HCT116 (cell line): Measurements from ENCODE around the gene PALMD. TPM values are rescaled to one million over a fixed set of nuclear protein-coding genes. Genes with fewer than 3 reads are reported as not detected.

Experiments used
- ATAC-seq: fragments of 200-7000 bp; cut with Tn5 transposase; 2 replicates; pipeline ENCODE4 v1.9.1; 2020; ENCODE audit warnings: mild to moderate bottlenecking, moderate library complexity
- BruUV-seq: library from RNA; stranded (reverse); fragments of 400-500 nt; replicated peaks from 2 replicates; lab custom pipeline; 2021; lab: Mats Ljungman, UMichigan
- CTCF ChIA-PET: fragments of 300-600 bp; sonication (Branson Sonifier 250); formaldehyde crosslinking; loops from one replicate; lab custom pipeline; 2021; ENCODE audit warnings: antibody characterized with exemption; lab: Charles Lee
- POLR2A ChIA-PET: fragments of 300-600, 350-600 bp; sonication (Branson Sonifier 250); formaldehyde crosslinking; loops from one replicate; lab custom pipeline; 2021; ENCODE audit warnings: antibody characterized with exemption; lab: Charles Lee
- RAD21 ChIA-PET, 2 experiments: fragments of 300-600 bp; sonication (Branson Sonifier 250); formaldehyde crosslinking; loops; one replicate each; lab custom pipeline; 2023; ENCODE audit warnings: low total read pairs in 2 of 2; ENCODE audit not compliant: uncharacterized antibody in 2 of 2, unreplicated experiment in 2 of 2, low non-redundant PET in 1 of 2; lab: Charles Lee
- DNase-seq: peaks from one replicate; pipeline ENCODE4 v3.0.0-alpha.2; 2010; ENCODE audit warnings: low read depth, low spot score
- H2AFZ ChIP-seq: fragments of 200-600 bp; shearing (Covaris generic), sonication (generic); 2 replicates; pipeline ENCODE4 v1.6.1; 2017; ENCODE audit warnings: low read depth, mixed run types, mixed read lengths, antibody characterized with exemption, low read length; ENCODE audit not compliant: poor library complexity, severe bottlenecking
- H3K27ac ChIP-seq: 2 replicates; pipeline ENCODE4 v1.5.1; 2012; ENCODE audit warnings: low read depth, low read length
- H3K27me3 ChIP-seq: fragments of 200-600 bp; sonication (generic); 2 replicates; pipeline ENCODE4 v1.6.1; 2016; ENCODE audit warnings: mixed run types, low read length, mixed read lengths; ENCODE audit not compliant: insufficient read depth
- H3K36me3 ChIP-seq, 2 experiments: fragments of 200-500 bp in 1 of 2; fragments of 200-600 bp in 1 of 2; sonication (Bioruptor generic) in 1 of 2; sonication (generic) in 1 of 2; 2 replicates each; pipeline versions ENCODE4 v1.5.1 to v1.6.1; 2014 to 2016; ENCODE audit warnings: low read length in 2 of 2, inconsistent platforms in 1 of 2, mixed read lengths in 1 of 2, mixed run types in 1 of 2; ENCODE audit not compliant: insufficient read depth in 2 of 2, control insufficient read depth in 1 of 2
- H3K4me1 ChIP-seq, 2 experiments: fragments of 200-600 bp in 1 of 2; sonication (generic) in 1 of 2; 2 replicates each; pipeline versions ENCODE4 v1.5.1 to v1.6.1; 2012 to 2017; ENCODE audit warnings: low read length in 2 of 2, inconsistent platforms in 1 of 2, mild to moderate bottlenecking in 1 of 2, mixed read lengths in 1 of 2, mixed run types in 1 of 2, moderate library complexity in 1 of 2; ENCODE audit not compliant: insufficient read depth in 2 of 2, control insufficient read depth in 1 of 2
- H3K4me2 ChIP-seq: fragments of 200-600 bp; sonication (generic); 2 replicates; pipeline ENCODE4 v1.6.1; 2017; ENCODE audit warnings: mixed run types, low read length, mixed read lengths
- H3K4me3 ChIP-seq, 2 experiments: fragments of 200-600 bp in 1 of 2; sonication (generic) in 1 of 2; replicated peaks in 1 of 2; 2 replicates each; pipeline ENCODE4 v1.5.1; 2011 to 2016; ENCODE audit warnings: low read length in 2 of 2, control low read depth in 1 of 2, low read depth in 1 of 2, mild to moderate bottlenecking in 1 of 2, mixed read lengths in 1 of 2, mixed run types in 1 of 2
- H3K79me2 ChIP-seq: fragments of 200-600 bp; sonication (generic); 2 replicates; pipeline ENCODE4 v1.6.1; 2017; ENCODE audit warnings: mild to moderate bottlenecking, mixed run types, low read length, moderate library complexity, mixed read lengths; ENCODE audit not compliant: insufficient read depth
- H3K9ac ChIP-seq: fragments of 200-600 bp; sonication (generic); 2 replicates; pipeline ENCODE4 v1.6.1; 2016; ENCODE audit warnings: low read length, mixed read lengths
- H3K9me2 ChIP-seq: fragments of 200-600 bp; sonication (generic), shearing (Covaris generic); 2 replicates; pipeline ENCODE4 v1.6.1; 2017; ENCODE audit warnings: mixed run types, mild to moderate bottlenecking, moderate library complexity; ENCODE audit not compliant: insufficient read depth
- H3K9me3 ChIP-seq, 2 experiments: fragments of 200-500 bp in 1 of 2; fragments of 200-600 bp in 1 of 2; sonication (Bioruptor generic) in 1 of 2; sonication (generic) in 1 of 2; 2 replicates each; pipeline ENCODE4 v1.6.1; 2014 to 2017; ENCODE audit warnings: low read length in 2 of 2, mixed read lengths in 2 of 2, inconsistent platforms in 1 of 2, low read depth in 1 of 2, mild to moderate bottlenecking in 1 of 2, mixed run types in 1 of 2, moderate library complexity in 1 of 2; ENCODE audit not compliant: control insufficient read depth in 1 of 2, insufficient read depth in 1 of 2
- H4K20me1 ChIP-seq: fragments of 200-600 bp; sonication (generic), shearing (Covaris generic); 2 replicates; pipeline ENCODE4 v1.6.1; 2017; ENCODE audit warnings: mixed run types, mild to moderate bottlenecking, moderate library complexity; ENCODE audit not compliant: insufficient read depth
- CEBPB ChIP-seq: IDR thresholded peaks from 2 replicates; pipeline ENCODE4 v1.6.1; 2012; ENCODE audit warnings: low read depth
- ELF1 ChIP-seq: IDR thresholded peaks from 2 replicates; pipeline ENCODE4 v1.6.1; 2012; ENCODE audit warnings: low read depth, borderline replicate concordance
- EZH2phosphoT487 ChIP-seq: fragments of 200-600 bp; IDR thresholded peaks from 2 replicates; pipeline ENCODE4 v1.6.1; 2018; ENCODE audit warnings: antibody characterized with exemption, borderline replicate concordance
- POLR2A ChIP-seq: IDR thresholded peaks from 2 replicates; pipeline ENCODE4 v1.7.0; 2011; ENCODE audit warnings: borderline replicate concordance; ENCODE audit not compliant: insufficient read depth, insufficient read length; ENCODE audit errors: extremely low read depth
- SP1 ChIP-seq: IDR thresholded peaks from 2 replicates; pipeline ENCODE4 v1.6.1; 2012; ENCODE audit warnings: low read depth
- ZFX ChIP-seq: fragments of 450-650 bp; IDR thresholded peaks from 2 replicates; pipeline ENCODE4 v1.6.1; 2017
- ZNF274 ChIP-seq: fragments of 200-500 bp; sonication (Bioruptor generic); IDR thresholded peaks from 2 replicates; pipeline ENCODE4 v1.6.1; 2014; ENCODE audit warnings: mild to moderate bottlenecking, low read depth, low read length, inconsistent platforms
- intact Hi-C: fragments of 100-400 bp; cut with micrococcal nuclease; formaldehyde crosslinking; loops from 2 replicates; pipeline ENCODE4 v1.10.0; 2022
- total RNA-seq: library from RNA; stranded (reverse); gene quantifications from one replicate; pipeline ENCODE4 v1.2.1, GENCODE V29; 2021; ENCODE audit not compliant: unreplicated experiment
- TF ChIP-seq, protein P1 (sequence below): IDR thresholded peaks from 2 replicates; pipeline ENCODE4 v1.6.1; 2012
- TF ChIP-seq, protein P2 (sequence below): IDR thresholded peaks from 2 replicates; pipeline ENCODE4 v1.6.1; 2011; ENCODE audit warnings: mild to moderate bottlenecking, low read length, moderate library complexity; ENCODE audit not compliant: insufficient replicate concordance; ENCODE audit errors: extremely low read depth
- TF ChIP-seq, protein P3 (sequence below), 3 experiments: fragments of 200-600 bp in 1 of 3; sonication (generic) in 1 of 3; IDR thresholded peaks in 2 of 3; conservative IDR thresholded peaks in 1 of 3; 2 replicates each; pipeline ENCODE4 v1.5.1; 2012 to 2017; ENCODE audit warnings: low read depth in 2 of 3, low read length in 2 of 3, antibody characterized with exemption in 1 of 3, borderline replicate concordance in 1 of 3, control low read depth in 1 of 3, mild to moderate bottlenecking in 1 of 3, mixed read lengths in 1 of 3, mixed run types in 1 of 3, moderate library complexity in 1 of 3; ENCODE audit not compliant: insufficient read depth in 1 of 3
- TF ChIP-seq, protein P4 (sequence below): IDR thresholded peaks from 2 replicates; pipeline ENCODE4 v1.6.1; 2012

The PALMD gene
- total RNA-seq, 1 experiment from 2014 or later, result 0.12 TPM

DNA sequence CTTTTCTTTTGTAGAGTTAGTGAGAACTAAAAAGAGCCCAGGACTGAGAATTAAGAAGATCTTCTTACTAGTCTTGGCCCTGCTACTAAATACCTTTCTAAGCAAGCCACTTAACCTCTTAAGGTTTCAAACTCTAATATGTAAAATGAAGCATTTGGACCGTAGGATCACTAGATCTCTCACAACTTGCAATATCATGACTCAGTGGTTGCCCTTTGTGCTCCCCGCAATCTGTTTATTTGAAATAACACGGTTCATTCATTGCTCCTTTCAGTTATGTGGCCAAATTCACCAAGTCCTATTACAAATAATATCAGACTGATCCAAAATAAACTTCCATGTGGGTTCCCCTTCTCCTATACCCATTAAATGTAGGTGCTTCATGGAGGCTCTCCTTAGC, 10.8 kb downstream of the PALMD start:
- Histone ChIP-seq H3K36me3 (no peaks in the 10 kb centered on the region), H3K9me3 (no peaks in the 10 kb centered on the region), H3K79me2 (no peaks in the 10 kb centered on the region), H3K9me2 (no peaks in the 10 kb centered on the region), H3K4me2 (no peak overlapping the region), H3K4me3 (no peak overlapping the region), H3K4me1 (no peaks in the 10 kb centered on the region), H3K27ac (no peak overlapping the region), H3K9ac (no peak overlapping the region), H2AFZ (no peak overlapping the region), H4K20me1 (no peaks in the 10 kb centered on the region), H3K27me3 (no peaks in the 10 kb centered on the region)
- no peak for DNase-seq
- CTCF ChIA-PET, result no interaction called here
- no peak for TF ChIP-seq EZH2phosphoT487
- no peak for TF ChIP-seq CEBPB
- no peak for TF ChIP-seq POLR2A
- TF ChIP-seq SP1, result no peak
- TF ChIP-seq, protein P1, sequence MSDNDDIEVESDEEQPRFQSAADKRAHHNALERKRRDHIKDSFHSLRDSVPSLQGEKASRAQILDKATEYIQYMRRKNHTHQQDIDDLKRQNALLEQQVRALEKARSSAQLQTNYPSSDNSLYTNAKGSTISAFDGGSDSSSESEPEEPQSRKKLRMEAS, result no peak
- TF ChIP-seq, protein P2, sequence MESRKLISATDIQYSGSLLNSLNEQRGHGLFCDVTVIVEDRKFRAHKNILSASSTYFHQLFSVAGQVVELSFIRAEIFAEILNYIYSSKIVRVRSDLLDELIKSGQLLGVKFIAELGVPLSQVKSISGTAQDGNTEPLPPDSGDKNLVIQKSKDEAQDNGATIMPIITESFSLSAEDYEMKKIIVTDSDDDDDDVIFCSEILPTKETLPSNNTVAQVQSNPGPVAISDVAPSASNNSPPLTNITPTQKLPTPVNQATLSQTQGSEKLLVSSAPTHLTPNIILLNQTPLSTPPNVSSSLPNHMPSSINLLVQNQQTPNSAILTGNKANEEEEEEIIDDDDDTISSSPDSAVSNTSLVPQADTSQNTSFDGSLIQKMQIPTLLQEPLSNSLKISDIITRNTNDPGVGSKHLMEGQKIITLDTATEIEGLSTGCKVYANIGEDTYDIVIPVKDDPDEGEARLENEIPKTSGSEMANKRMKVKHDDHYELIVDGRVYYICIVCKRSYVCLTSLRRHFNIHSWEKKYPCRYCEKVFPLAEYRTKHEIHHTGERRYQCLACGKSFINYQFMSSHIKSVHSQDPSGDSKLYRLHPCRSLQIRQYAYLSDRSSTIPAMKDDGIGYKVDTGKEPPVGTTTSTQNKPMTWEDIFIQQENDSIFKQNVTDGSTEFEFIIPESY, result no peak
- TF ChIP-seq, protein P3, sequence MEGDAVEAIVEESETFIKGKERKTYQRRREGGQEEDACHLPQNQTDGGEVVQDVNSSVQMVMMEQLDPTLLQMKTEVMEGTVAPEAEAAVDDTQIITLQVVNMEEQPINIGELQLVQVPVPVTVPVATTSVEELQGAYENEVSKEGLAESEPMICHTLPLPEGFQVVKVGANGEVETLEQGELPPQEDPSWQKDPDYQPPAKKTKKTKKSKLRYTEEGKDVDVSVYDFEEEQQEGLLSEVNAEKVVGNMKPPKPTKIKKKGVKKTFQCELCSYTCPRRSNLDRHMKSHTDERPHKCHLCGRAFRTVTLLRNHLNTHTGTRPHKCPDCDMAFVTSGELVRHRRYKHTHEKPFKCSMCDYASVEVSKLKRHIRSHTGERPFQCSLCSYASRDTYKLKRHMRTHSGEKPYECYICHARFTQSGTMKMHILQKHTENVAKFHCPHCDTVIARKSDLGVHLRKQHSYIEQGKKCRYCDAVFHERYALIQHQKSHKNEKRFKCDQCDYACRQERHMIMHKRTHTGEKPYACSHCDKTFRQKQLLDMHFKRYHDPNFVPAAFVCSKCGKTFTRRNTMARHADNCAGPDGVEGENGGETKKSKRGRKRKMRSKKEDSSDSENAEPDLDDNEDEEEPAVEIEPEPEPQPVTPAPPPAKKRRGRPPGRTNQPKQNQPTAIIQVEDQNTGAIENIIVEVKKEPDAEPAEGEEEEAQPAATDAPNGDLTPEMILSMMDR (IDR thresholded peaks at IDR 0.05 in 2 of 3, conservative IDR thresholded peaks at IDR 0.05 in 1 of 3; ENCODE audit: borderline replicate concordance in 1 of 3, insufficient read depth in 1 of 3, low read depth in 2 of 3, low read length in 2 of 3), result no peak
- no peak for TF ChIP-seq ZFX
- no peak for TF ChIP-seq ZNF274
- TF ChIP-seq, protein P4, sequence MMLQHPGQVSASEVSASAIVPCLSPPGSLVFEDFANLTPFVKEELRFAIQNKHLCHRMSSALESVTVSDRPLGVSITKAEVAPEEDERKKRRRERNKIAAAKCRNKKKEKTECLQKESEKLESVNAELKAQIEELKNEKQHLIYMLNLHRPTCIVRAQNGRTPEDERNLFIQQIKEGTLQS, result no peak
- TF ChIP-seq ELF1, result no peak
- RAD21 ChIA-PET, result no interaction called here
- POLR2A ChIA-PET, result no interaction called here
- intact Hi-C loops, result no loop called here
- no peak for ATAC-seq
- BruUV-seq, result no TSS peak
